MM.1S (cell line): ENCODE measurements around the gene MARF1.

Experiments used
- DNase-seq: peaks from one replicate; pipeline ENCODE4 v3.0.0-alpha.2; 2015
- H2AFZ ChIP-seq: fragments of 300-600 bp; sonication (generic); 2 replicates; pipeline ENCODE4 v1.6.0; 2016; ENCODE audit warnings: antibody characterized with exemption, low read length
- H3F3A ChIP-seq: fragments of 300-600 bp; sonication (generic); 2 replicates; pipeline ENCODE4 v1.6.1; 2016; ENCODE audit warnings: mild to moderate bottlenecking, antibody characterized with exemption, low read length, moderate library complexity, mixed read lengths; ENCODE audit not compliant: insufficient read depth
- H3K27ac ChIP-seq: fragments of 300-600 bp; sonication (generic); 2 replicates; pipeline ENCODE4 v1.5.1; 2016; ENCODE audit warnings: mild to moderate bottlenecking, low read length
- H3K27me3 ChIP-seq: fragments of 300-600 bp; sonication (generic); replicated peaks from 2 replicates; pipeline ENCODE4 v1.6.0; 2016; ENCODE audit warnings: low read length; ENCODE audit not compliant: insufficient read depth
- H3K36me3 ChIP-seq: fragments of 300-600 bp; sonication (generic); replicated peaks from 2 replicates; pipeline ENCODE4 v1.6.1; 2016; ENCODE audit warnings: mild to moderate bottlenecking, low read length, mixed read lengths; ENCODE audit not compliant: insufficient read depth
- H3K4me1 ChIP-seq: fragments of 300-600 bp; sonication (generic); 2 replicates; pipeline ENCODE4 v1.6.1; 2016; ENCODE audit warnings: low read length, mixed read lengths
- H3K4me2 ChIP-seq: fragments of 300-600 bp; sonication (generic); 2 replicates; pipeline ENCODE4 v1.6.0; 2016; ENCODE audit warnings: low read depth, low read length
- H3K4me3 ChIP-seq: fragments of 300-600 bp; sonication (generic); 2 replicates; pipeline ENCODE4 v1.5.1; 2016; ENCODE audit warnings: low read length, mixed read lengths
- H3K79me2 ChIP-seq: fragments of 300-600 bp; sonication (generic); 2 replicates; pipeline ENCODE4 v1.6.1; 2016; ENCODE audit warnings: mixed run types, low read length, mixed read lengths
- H3K9ac ChIP-seq: fragments of 300-600 bp; sonication (generic); 2 replicates; pipeline ENCODE4 v1.6.1; 2016; ENCODE audit warnings: low read length, mixed read lengths
- H3K9me2 ChIP-seq: fragments of 300-600 bp; sonication (generic); replicated peaks from 2 replicates; pipeline ENCODE4 v1.6.1; 2016; ENCODE audit warnings: mild to moderate bottlenecking, low read length, mixed read lengths; ENCODE audit not compliant: insufficient read depth
- H3K9me3 ChIP-seq: fragments of 300-600 bp; sonication (generic); replicated peaks from 2 replicates; pipeline ENCODE4 v1.6.1; 2016; ENCODE audit warnings: mild to moderate bottlenecking, low read length, mixed read lengths; ENCODE audit not compliant: insufficient read depth
- H4K20me1 ChIP-seq: fragments of 300-600 bp; sonication (generic); 2 replicates; pipeline ENCODE4 v1.6.1; 2016; ENCODE audit warnings: mild to moderate bottlenecking, low read length, moderate library complexity, mixed read lengths; ENCODE audit not compliant: insufficient read depth
- CTCF ChIP-seq: fragments of 300-600 bp; sonication (generic); IDR thresholded peaks from 2 replicates; pipeline ENCODE4 v1.5.1; 2016; ENCODE audit warnings: antibody characterized with exemption, low read length, mixed read lengths
- EZH2 ChIP-seq: fragments of 300-600 bp; sonication (generic); optimal IDR thresholded peaks from 2 replicates; pipeline ENCODE3; 2017; ENCODE audit warnings: low read depth, mild to moderate bottlenecking, antibody characterized with exemption, low read length, mixed read lengths
- EZH2phosphoT487 ChIP-seq: fragments of 300-600 bp; sonication (generic); IDR thresholded peaks from 2 replicates; pipeline ENCODE4 v1.6.1; 2018; ENCODE audit warnings: antibody characterized with exemption, low read length

Gene MARF1

DNA sequence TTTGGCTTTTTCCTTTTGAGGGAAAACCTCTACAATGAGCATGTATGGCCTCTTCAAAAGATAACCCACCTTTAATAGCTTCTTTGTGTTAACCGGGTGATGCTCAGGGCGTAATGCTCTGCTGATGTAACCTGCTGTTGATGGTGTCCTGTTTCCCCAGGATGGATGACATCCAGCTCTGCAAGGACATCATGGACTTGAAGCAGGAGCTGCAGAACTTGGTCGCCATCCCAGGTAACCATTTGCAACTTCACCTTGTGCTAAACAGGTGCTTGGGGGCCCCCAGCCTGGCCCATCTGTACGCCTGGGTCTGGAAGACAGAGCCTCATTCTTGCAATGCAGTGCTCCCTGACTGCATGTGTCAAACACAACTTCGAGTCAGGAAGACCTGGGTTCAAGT lies 75.1 kb downstream of the MARF1 start:
- no peak overlapping the region for H3K4me2 ChIP-seq
- no peaks in the 10 kb centered on the region for H3K27me3 ChIP-seq
- H3K4me3 ChIP-seq, result no peak overlapping the region
- no peaks in the 10 kb centered on the region for H3K79me2 ChIP-seq
- no peak overlapping the region for H3K9ac ChIP-seq
- no peaks in the 10 kb centered on the region for H3K4me1 ChIP-seq
- no peaks in the 10 kb centered on the region for H3K36me3 ChIP-seq
- DNase-seq, result no peak
- no peak overlapping the region for H2AFZ ChIP-seq
- no peaks in the 10 kb centered on the region for H3K9me2 ChIP-seq
- no peaks in the 10 kb centered on the region for H3F3A ChIP-seq
- no peaks in the 10 kb centered on the region for H3K9me3 ChIP-seq
- no peaks in the 10 kb centered on the region for H4K20me1 ChIP-seq
- TF ChIP-seq EZH2 (no peak), EZH2phosphoT487 (no peak), CTCF (no peak)
- no peak overlapping the region for H3K27ac ChIP-seq

GRCh38 chr16:15566095-15566494 lies 76.9 kb downstream of the MARF1 start:
- no peak for DNase-seq
- no peak overlapping the region for H3K4me3 ChIP-seq
- H4K20me1 ChIP-seq, result no peaks in the 10 kb centered on the region
- H3K4me1 ChIP-seq, result no peaks in the 10 kb centered on the region
- H3K36me3 ChIP-seq, result no peaks in the 10 kb centered on the region
- H2AFZ ChIP-seq, result no peak overlapping the region
- H3K9me3 ChIP-seq, result no peaks in the 10 kb centered on the region
- H3K9me2 ChIP-seq, result no peaks in the 10 kb centered on the region
- H3F3A ChIP-seq, result no peaks in the 10 kb centered on the region
- TF ChIP-seq CTCF, result no peak
- TF ChIP-seq EZH2phosphoT487, result no peak
- no peak for TF ChIP-seq EZH2
- H3K4me2 ChIP-seq, result no peak overlapping the region
- H3K79me2 ChIP-seq, result no peaks in the 10 kb centered on the region
- no peak overlapping the region for H3K9ac ChIP-seq
- no peak overlapping the region for H3K27ac ChIP-seq
- H3K27me3 ChIP-seq, result no peaks in the 10 kb centered on the region

DNA sequence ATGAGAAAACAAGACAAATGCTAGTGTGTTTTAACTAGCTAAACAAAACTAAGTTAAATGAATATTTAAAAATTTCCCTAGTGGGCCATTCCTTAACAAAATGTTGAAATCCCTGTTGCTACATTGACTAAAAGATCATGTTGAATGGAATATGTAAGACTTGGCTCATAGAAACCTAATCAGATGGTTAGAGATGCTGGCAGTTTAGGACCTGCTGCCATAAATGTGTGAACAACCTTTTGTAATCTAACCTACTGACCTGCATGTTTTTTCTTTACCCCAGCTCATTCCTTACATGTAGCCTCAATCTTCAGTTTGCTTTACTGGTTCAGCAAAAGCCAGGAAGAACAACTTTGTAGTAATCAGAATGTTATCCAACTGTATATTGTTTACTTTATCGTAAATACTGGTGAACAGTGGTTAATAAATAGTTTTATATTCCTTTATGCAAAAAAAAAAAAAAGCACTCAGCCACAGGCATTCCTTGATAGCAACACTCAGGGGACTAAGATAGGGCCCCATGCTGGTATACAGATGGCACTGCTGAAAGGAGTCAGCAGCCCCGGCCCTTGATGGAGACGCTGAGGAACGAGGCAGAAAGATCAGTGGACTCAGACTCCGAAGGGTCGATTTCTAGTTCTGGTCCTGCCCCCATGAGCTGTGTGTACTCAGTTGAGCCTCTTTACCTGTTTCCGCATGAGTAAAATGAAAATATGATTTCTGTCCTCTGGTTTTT lies 78.2 kb downstream of the MARF1 start:
- no peaks in the 10 kb centered on the region for H3F3A ChIP-seq
- H2AFZ ChIP-seq, result no peak overlapping the region
- H3K9me2 ChIP-seq, result no peaks in the 10 kb centered on the region
- H4K20me1 ChIP-seq, result no peaks in the 10 kb centered on the region
- DNase-seq, result no peak
- H3K4me1 ChIP-seq, result no peaks in the 10 kb centered on the region
- no peak overlapping the region for H3K27ac ChIP-seq
- H3K36me3 ChIP-seq, result no peaks in the 10 kb centered on the region
- H3K27me3 ChIP-seq, result no peaks in the 10 kb centered on the region
- no peak overlapping the region for H3K9ac ChIP-seq
- H3K4me3 ChIP-seq, result no peak overlapping the region
- H3K4me2 ChIP-seq, result no peak overlapping the region
- no peaks in the 10 kb centered on the region for H3K79me2 ChIP-seq
- no peaks in the 10 kb centered on the region for H3K9me3 ChIP-seq
- no peak for TF ChIP-seq EZH2phosphoT487
- TF ChIP-seq CTCF, result no peak
- no peak for TF ChIP-seq EZH2
